22Rv1 (cell line): ENCODE measurements around the gene PIANP.

ENCODE experiments used
- H3K27ac ChIP-seq: fragments of 450-650 bp; 2 replicates; pipeline ENCODE4 v1.5.1; 2017
- CTCF ChIP-seq: fragments of 450-650 bp; IDR thresholded peaks from 2 replicates; pipeline ENCODE4 v1.5.1; 2017; ENCODE audit warnings: mild to moderate bottlenecking
- ZFX ChIP-seq: fragments of 450-650 bp; IDR thresholded peaks from 2 replicates; pipeline ENCODE4 v1.6.1; 2017; ENCODE audit warnings: antibody characterized with exemption, borderline replicate concordance

PIANP gene

DNA sequence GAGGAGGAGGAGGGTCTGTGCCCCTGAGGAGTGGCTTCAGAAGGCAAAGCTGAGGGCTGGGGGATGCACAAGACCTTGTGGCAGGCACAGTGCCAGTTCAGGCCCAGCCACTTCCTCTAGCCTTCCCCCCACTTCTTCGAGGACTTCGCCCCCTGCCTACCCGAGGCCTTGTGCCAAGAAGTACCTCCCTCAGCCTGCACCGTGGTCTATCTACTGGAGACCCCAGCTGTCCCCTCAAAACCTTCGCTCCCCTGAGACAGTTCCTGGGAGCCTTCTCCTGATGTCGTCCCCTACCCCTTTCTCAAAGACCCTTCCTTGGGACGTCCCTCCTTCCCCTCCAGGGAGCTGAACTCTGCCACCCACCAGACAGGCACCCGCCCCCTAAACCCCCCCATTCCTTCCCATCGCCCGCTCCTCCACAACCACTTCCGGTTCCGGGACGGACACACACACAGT lies 12.0 kb downstream of the PIANP start:
- TF ChIP-seq CTCF, result no peak
- no peak for TF ChIP-seq ZFX
- peak overlapping the region; percentile 98 for H3K27ac ChIP-seq

- no peak for TF ChIP-seq CTCF
- TF ChIP-seq ZFX, result no peak
- peak overlapping the region; percentile 98; the same call in 1 of the 2 replicates for H3K27ac ChIP-seq
These were observed 14.8 kb downstream of the PIANP start for GRCh38 chr12:6685814-6686213.

GRCh38 chr12:6684609-6685008 lies 16.0 kb downstream of the PIANP start:
- H3K27ac ChIP-seq, result no peak overlapping the region
- no peak for TF ChIP-seq ZFX
- peak; percentile 88 for TF ChIP-seq CTCF

GRCh38 chr12:6676962-6677361 lies 23.7 kb downstream of the PIANP start:
- H3K27ac ChIP-seq, result no peak overlapping the region
- no peak for TF ChIP-seq ZFX
- no peak for TF ChIP-seq CTCF

GRCh38 chr12:6672143-6672542 lies 28.5 kb downstream of the PIANP start:
- no peak overlapping the region for H3K27ac ChIP-seq
- TF ChIP-seq ZFX, result no peak

- H3K27ac ChIP-seq, result no peak overlapping the region
- TF ChIP-seq CTCF, result peak; percentile 60
- no peak for TF ChIP-seq ZFX
These were observed 32.9 kb downstream of the PIANP start for GRCh38 chr12:6667559-6668210.

- no peak for TF ChIP-seq CTCF
- no peak for TF ChIP-seq ZFX
- no peak overlapping the region for H3K27ac ChIP-seq
These were observed 34.4 kb downstream of the PIANP start for GRCh38 chr12:6666211-6666610.

DNA sequence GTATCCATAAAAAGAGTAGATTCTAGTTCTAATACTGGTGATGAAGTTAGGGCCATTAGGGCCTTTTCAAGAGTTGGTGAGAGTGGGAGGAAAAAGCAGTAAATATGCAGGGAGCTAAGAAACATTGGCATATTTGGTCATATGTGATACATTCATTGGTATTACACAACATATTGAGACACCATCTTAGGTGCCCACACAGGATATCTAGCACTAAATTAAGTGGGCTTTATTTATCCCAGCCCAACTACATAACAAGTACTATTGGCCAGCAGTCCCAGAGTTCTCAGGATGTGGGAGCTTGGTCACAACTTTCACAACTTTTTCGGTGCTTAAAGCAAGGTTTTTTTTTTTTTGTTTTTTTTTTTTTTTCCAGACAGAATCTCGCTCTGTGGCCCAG lies 35.7 kb downstream of the PIANP start:
- 0 out of 2 replicates have a peak overlapping the region, but pooled peaks have one; percentile 82 for H3K27ac ChIP-seq
- TF ChIP-seq ZFX (no peak), CTCF (no peak)
